Activated CD4-positive, CD25-positive, alpha-beta regulatory T cell treated with anti-CD3 and anti-CD28 coated beads, Interleukin-2, amount 50 U/mL, for 24 hours (primary cell): ENCODE data around the gene NUTM2F.
"Not testable (repeated sequence)": the region's sequence is repeated elsewhere in the genome, so short reads cannot be mapped to it uniquely, and the experiment has no call there.

Source experiments
- ATAC-seq, 2 donors: fragments of 150-1000 bp; cut with Tn5 transposase; one replicate each; pipeline ENCODE4 v1.10.0; 2021; ENCODE audit warnings: mild to moderate bottlenecking in 1 of 2, moderate library complexity in 1 of 2

NUTM2F gene

GRCh38 chr9:94315034-94315984 lies 13.1 kb downstream of the NUTM2F start:
- not testable (repeated sequence) for ATAC-seq

DNA sequence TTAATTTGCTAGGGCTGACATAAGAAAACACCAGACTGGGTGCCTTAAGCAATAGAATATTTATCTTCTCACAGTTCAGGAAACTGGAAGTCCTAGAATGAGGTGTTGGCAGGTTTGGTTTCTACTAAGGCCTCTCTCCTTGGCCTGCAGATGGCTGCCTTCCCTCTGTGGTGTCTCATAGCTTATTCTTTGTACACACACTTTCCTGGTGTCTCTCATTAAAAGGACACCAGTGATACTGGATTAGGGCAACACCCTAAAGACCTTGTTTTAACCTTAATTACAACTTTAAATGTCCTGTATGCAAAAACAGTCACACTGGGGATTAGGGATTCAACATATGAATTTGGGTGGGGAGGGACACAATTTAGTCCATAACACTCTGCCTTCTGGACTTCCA lies 25.1 kb downstream of the NUTM2F start:
- ATAC-seq, result no peak

- ATAC-seq, result no peak
These were observed 26.0 kb downstream of the NUTM2F start for GRCh38 chr9:94302426-94302825.

- ATAC-seq, result no peak
These were observed 26.9 kb downstream of the NUTM2F start for GRCh38 chr9:94301583-94301982.

DNA sequence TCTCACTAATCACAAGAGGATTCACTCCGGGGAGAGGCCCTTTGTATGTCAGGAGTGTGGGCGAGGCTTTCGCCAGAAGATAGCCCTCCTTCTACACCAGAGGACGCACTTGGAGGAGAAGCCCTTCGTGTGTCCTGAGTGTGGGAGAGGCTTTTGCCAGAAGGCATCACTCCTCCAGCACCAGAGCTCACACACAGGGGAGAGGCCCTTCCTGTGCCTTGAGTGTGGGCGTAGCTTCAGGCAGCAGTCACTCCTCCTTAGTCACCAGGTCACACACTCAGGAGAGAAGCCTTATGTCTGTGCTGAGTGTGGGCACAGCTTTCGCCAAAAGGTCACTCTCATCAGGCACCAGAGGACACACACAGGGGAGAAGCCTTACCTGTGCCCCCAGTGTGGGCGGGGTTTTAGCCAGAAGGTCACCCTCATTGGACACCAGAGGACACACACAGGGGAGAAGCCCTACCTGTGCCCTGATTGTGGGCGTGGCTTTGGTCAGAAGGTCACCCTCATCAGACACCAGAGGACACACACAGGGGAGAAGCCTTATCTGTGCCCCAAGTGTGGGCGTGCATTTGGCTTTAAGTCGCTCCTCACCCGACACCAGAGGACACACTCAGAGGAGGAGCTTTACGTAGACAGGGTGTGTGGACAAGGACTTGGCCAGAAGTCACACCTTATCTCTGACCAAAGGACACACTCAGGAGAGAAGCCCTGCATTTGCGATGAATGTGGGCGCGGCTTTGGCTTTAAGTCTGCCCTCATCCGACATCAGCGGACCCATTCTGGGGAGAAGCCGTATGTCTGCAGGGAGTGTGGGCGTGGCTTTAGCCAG lies 27.8 kb downstream of the NUTM2F start:
- no peak for ATAC-seq

DNA sequence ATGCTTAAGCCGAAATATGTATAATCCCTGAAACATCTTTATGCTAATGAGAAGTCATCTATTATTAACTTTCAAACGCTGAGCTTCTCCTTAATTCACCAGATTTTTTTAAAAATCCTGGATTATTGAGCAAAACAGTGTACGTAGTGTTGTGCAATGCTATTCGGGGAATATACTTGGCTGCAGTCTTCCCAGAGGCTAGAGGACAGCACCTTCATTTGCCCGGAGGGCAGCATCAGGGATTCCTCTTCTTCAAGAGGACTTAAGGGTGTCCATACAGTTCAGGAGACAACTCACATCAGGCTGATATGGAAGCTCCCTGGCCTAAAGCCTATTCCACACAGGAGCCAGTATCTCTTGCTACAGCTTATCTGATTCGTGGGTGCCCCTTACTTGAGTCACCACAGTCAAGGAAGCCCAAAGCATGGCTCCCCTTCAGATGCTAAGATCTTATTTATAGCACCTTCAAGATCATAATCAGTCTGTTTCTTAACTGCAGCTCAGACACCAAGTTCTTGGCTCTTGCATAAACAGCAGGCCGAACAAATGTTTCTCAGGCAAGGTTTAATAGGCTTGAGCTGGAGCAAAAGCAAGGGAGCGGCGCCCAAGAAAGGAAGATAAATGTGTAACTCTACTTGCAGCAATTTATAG lies 29.4 kb downstream of the NUTM2F start:
- ATAC-seq, result no peak

DNA sequence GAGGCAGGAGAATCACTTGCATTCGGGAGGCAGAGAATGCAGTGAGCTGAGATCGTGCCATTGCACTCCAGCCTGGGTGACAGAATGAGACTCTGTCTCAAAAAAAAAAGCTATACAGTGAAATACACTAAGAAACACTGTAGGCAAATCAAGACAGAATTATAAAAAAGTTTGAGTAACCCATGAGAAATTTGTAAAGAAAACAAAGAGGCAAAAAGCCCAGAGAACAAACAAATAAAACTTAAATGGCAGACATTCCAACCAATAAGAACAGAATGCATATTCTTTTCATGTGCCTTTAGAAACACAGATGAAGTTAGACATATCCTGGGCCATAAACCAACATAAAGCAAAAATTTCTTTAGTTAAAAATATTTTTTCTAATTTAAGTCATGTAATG lies 38.8 kb downstream of the NUTM2F start:
- ATAC-seq, result no peak

DNA sequence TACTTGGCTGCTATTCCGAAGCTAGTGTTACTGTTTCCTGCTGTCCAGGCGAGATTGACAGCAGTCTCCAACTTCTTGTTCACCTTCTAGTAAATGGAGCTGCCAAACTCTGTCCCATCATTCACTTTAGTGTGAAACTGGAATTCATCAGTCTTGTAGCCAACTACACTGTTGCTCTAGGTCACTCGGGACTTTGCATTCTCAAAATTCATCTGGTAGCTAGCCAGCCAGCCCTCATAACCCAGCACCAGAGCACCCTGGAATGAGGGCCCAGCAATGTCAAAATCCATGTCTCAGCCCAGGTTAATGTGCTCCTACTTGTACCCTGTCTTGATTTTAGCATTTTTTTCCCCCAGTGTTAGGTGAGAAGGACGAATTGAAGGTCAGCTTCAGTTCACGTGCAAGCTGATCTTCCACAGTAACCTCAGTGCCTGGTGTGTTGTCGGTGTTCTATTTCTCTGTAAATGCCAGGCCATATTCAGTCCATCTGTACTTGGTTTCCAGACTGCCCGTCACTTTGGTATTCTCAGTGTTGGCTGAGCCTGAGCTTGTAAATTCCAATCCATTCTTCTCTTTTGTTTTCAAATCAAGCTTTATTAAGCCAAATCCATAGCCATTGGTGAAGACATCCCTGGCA lies 40.4 kb downstream of the NUTM2F start:
- ATAC-seq, result no peak

- no peak for ATAC-seq
These were observed 42.3 kb downstream of the NUTM2F start for GRCh38 chr9:94286116-94286515.

DNA sequence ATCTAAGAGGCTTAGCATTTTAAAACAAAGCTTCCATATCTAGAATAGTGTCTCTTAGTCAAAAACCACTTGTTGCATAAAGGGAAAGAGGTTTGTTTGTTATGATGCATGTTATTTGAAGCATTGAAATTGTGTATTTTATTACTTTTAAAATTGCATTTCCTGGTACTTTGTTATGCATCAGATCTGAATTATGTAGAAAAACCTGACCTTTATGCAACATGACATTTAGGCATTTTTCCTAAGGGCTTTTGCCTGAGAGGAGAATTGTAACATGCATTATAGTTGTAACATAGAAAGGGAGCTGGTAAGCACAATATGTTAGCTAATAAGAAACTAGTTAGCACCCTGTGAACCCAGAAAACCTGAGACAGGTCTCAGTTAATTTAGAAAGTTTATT lies 47.3 kb downstream of the NUTM2F start:
- ATAC-seq, result no peak

DNA sequence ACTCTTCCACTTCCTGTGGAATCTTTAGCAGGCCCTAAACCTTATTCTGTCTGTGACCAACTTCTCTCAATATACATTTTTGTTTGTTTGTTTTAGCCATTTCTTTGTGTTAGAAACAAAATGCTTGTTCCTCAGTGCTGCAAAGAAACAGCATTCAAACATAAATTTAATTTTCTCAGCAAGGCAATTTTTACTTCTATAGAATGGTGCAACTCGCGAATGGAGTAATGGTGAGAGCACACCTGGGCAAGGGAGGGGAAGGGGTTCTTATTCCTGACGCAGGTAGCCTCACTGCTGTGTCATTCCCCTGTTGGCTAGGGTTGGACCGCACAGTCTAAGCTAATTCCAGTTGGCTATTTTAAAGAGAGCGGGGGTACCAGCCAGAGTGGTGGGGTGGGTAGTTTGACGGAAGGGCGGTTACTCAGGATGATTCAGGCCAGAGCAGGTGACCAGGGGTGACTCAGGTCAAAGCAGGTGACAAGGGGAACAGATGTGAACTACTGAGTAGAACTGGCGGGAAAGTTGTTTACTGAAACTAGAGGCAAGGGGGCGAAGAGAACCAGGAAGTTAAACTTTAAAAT lies 47.9 kb downstream of the NUTM2F start:
- no peak for ATAC-seq

DNA sequence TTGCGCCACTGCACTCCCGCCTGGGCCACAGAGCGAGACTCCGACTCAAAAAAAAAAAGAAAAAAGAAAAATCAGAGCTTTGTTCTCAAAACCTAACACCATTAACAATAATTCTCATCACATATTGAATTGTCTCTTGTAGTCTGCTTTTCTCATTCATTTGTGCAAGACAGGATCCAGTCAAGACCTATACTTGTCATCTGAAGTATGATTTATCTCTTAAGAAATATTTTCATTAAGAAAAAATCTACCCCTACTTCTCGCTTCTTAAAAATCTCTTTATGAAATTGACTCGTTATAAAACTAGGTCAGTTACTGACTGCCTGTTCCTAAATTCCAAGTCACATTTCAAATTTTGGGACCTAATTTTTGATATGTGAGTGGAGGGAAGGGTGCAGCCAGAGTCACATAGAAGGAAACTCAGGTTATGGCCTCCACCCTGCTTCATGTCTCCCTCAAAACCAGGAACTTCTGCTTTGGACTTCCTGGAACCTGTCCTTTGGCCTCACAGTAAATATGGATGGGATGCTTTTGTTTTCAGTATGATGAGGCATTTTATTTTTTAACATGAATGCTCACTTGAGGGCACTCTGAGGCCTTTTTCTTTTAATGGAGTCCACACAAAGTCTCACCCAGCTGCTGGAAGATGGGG lies 50.4 kb downstream of the NUTM2F start:
- ATAC-seq, result no peak

- not testable (repeated sequence) for ATAC-seq
These were observed 51.4 kb downstream of the NUTM2F start for GRCh38 chr9:94277029-94277428.

DNA sequence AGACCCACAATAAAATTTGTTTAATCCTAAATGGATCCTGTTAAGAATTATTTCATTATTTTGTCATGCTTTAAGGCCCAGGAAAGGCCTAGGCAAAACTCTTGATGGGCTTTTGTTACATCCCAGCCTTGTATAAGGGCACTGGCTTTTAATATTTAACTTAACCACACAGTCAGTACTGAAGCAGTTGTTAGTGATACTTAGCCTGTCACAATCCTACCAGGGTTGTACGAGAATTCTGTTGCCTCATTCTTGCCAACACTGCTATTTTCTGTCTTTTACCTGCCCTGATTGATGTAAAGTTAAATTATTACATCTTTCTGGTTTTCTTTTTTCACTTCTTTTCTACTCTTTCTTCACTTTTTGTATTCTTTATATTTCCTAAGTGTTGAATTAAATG lies 58.4 kb downstream of the NUTM2F start:
- ATAC-seq, result no peak

GRCh38 chr9:94269264-94269663 lies 59.2 kb downstream of the NUTM2F start:
- ATAC-seq, result no peak
